Dermis lymphatic vessel endothelial cell (primary cell): ENCODE measurements around the gene TEX12. TPM values are rescaled to one million over a fixed set of nuclear protein-coding genes. Genes with fewer than 3 reads are reported as not detected.

Experiments used
- total RNA-seq: library from RNA; depleted of rRNA; stranded (reverse); fragments of >200 nt; gene quantifications from 2 replicates; pipeline ENCODE4 v1.2.1, GENCODE V29; 2014

Gene TEX12
- 0.17 TPM in 1 of 2 replicates, not detected in the other for total RNA-seq

GRCh38 chr11:112167145-112167544 is at the start of gene TEX12:
Gene TEX12 (plus strand): TSS chr11:112167372. CDS start chr11:112169269, 1,897 bp downstream.

GRCh38 chr11:112163875-112164685 is 3.1 kb upstream of the TEX12 start, which contains the start of gene IL18:
Gene IL18 (minus strand): TSS chr11:112164094. CDS start chr11:112155053, 9,041 bp downstream.

GRCh38 chr11:112174789-112175598 is 7.8 kb downstream of the TEX12 start, which contains the start of gene BCO2:
Gene BCO2 (plus strand): TSS chr11:112175512. CDS start chr11:112175602, 90 bp downstream.

Other genes starting within 250 kb of the TEX12 start
- gene C11orf52, start 248.5 kb upstream of the TEX12 start, total RNA-seq, result 0.52 and 0.54 TPM in 2 replicates
- 2.9 and 8.5 TPM in 2 replicates for gene DIXDC1, start 230.0 kb upstream of the TEX12 start, total RNA-seq
- gene DLAT, start 142.0 kb upstream of the TEX12 start, total RNA-seq, result 24.7 and 25.6 TPM in 2 replicates
- gene PIH1D2, start 93.4 kb upstream of the TEX12 start, total RNA-seq, result 0.33 and 0.69 TPM in 2 replicates
- gene NKAPD1, start 93.1 kb upstream of the TEX12 start, total RNA-seq, result 15.0 and 20.4 TPM in 2 replicates
- gene TIMM8B, start 80.6 kb upstream of the TEX12 start, total RNA-seq, result 67.9 and 89.3 TPM in 2 replicates
- gene SDHD, start 80.5 kb upstream of the TEX12 start, total RNA-seq, result 148 and 213 TPM in 2 replicates
- gene IL18, start 3.3 kb upstream of the TEX12 start, total RNA-seq, result 0.11 TPM in 1 of 2 replicates, not detected in the other
- 0.52 and 1.1 TPM in 2 replicates for gene BCO2, start 8.1 kb downstream of the TEX12 start, total RNA-seq
- 28.2 and 33.5 TPM in 2 replicates for gene PTS, start 59.1 kb downstream of the TEX12 start, total RNA-seq
- gene PLET1, start 93.5 kb downstream of the TEX12 start, total RNA-seq, result not detected in 2 replicates